Liver (tissue), 9 donors: ENCODE data around the gene EIF2B1. TPM values are rescaled to one million over a fixed set of nuclear protein-coding genes. Genes with fewer than 3 reads are reported as not detected.

ENCODE experiments used
- DNase-seq: peaks from one replicate; pipeline ENCODE4 v3.0.0-alpha.2; 2017; ENCODE audit warnings: low spot score
- H3K27ac ChIP-seq, 2 donors: one replicate each; pipeline ENCODE4 v1.7.0; 2013; ENCODE audit warnings: inconsistent platforms in 2 of 2, low read length in 2 of 2, control low read depth in 1 of 2, low read depth in 1 of 2, mild to moderate bottlenecking in 1 of 2
- H3K27me3 ChIP-seq, 4 donors: one replicate each; pipeline versions ENCODE4 v1.6.1 to v1.7.0; 2013; ENCODE audit warnings: low read length in 3 of 4, inconsistent platforms in 1 of 4, mild to moderate bottlenecking in 1 of 4, moderate library complexity in 1 of 4; ENCODE audit not compliant: control insufficient read depth in 4 of 4, insufficient read depth in 4 of 4
- H3K36me3 ChIP-seq, 4 donors: one replicate each; pipeline versions ENCODE4 v1.6.1 to v1.7.0; 2013; ENCODE audit warnings: low read length in 3 of 4, mild to moderate bottlenecking in 3 of 4, low read depth in 1 of 4, moderate library complexity in 1 of 4; ENCODE audit not compliant: control insufficient read depth in 4 of 4, insufficient read depth in 3 of 4
- H3K4me1 ChIP-seq, 4 donors: one replicate each; pipeline versions ENCODE4 v1.6.1 to v1.7.0; 2013; ENCODE audit warnings: low read length in 3 of 4, mild to moderate bottlenecking in 3 of 4, moderate library complexity in 1 of 4; ENCODE audit not compliant: control insufficient read depth in 4 of 4, insufficient read depth in 4 of 4
- H3K4me3 ChIP-seq, 3 donors: one replicate each; pipeline versions ENCODE4 v1.6.1 to v1.7.0; 2013; ENCODE audit warnings: low read length in 3 of 3, control low read depth in 1 of 3, low read depth in 1 of 3, mild to moderate bottlenecking in 1 of 3
- H3K9ac ChIP-seq, 2 donors: one replicate each; pipeline ENCODE4 v1.7.0; 2013; ENCODE audit warnings: low read length in 2 of 2, mild to moderate bottlenecking in 2 of 2, moderate library complexity in 2 of 2, control low read depth in 1 of 2, low read depth in 1 of 2
- H3K9me3 ChIP-seq, 4 donors: one replicate each; pipeline versions ENCODE4 v1.6.1 to v1.7.0; 2013; ENCODE audit warnings: low read length in 3 of 4; ENCODE audit not compliant: control insufficient read depth in 4 of 4
- EGR1 ChIP-seq, 2 donors: IDR thresholded peaks; 2 replicates each; pipeline ENCODE4 v1.6.1; 2016 to 2018; ENCODE audit warnings: antibody characterized with exemption in 2 of 2, low read depth in 2 of 2
- FOXA1 ChIP-seq: IDR thresholded peaks from 2 replicates; pipeline ENCODE4 v1.6.1; 2016; ENCODE audit warnings: antibody characterized with exemption
- FOXA2 ChIP-seq: IDR thresholded peaks from 2 replicates; pipeline ENCODE4 v1.6.1; 2016; ENCODE audit warnings: antibody characterized with exemption
- GABPA ChIP-seq, 2 donors: IDR thresholded peaks in 1 of 2; conservative IDR thresholded peaks in 1 of 2; 2 replicates each; pipeline ENCODE4 v1.6.1; 2016; ENCODE audit warnings: antibody characterized with exemption in 2 of 2, mild to moderate bottlenecking in 1 of 2, moderate library complexity in 1 of 2
- HNF4A ChIP-seq, 2 donors: conservative IDR thresholded peaks; 2 replicates each; pipeline ENCODE4 v1.6.1; 2016; ENCODE audit warnings: antibody characterized with exemption in 2 of 2, mild to moderate bottlenecking in 2 of 2
- HNF4G ChIP-seq: IDR thresholded peaks from 2 replicates; pipeline ENCODE4 v1.6.1; 2016; ENCODE audit warnings: antibody characterized with exemption
- JUND ChIP-seq, 2 donors: IDR thresholded peaks; 2 replicates each; pipeline ENCODE4 v1.6.1; 2016; ENCODE audit warnings: antibody characterized with exemption in 2 of 2
- NR2F2 ChIP-seq: IDR thresholded peaks from 2 replicates; pipeline ENCODE4 v1.6.1; 2016; ENCODE audit warnings: antibody characterized with exemption
- RAD21 ChIP-seq, 2 donors: IDR thresholded peaks; 2 replicates each; pipeline ENCODE4 v1.6.1; 2016; ENCODE audit warnings: antibody characterized with exemption in 2 of 2, mild to moderate bottlenecking in 2 of 2
- RXRA ChIP-seq, 2 donors: IDR thresholded peaks; 2 replicates each; pipeline ENCODE4 v1.6.1; 2017 to 2018; ENCODE audit warnings: antibody characterized with exemption in 2 of 2, mild to moderate bottlenecking in 1 of 2
- SP1 ChIP-seq: IDR thresholded peaks from 2 replicates; pipeline ENCODE4 v1.6.1; 2018; ENCODE audit warnings: antibody characterized with exemption, mild to moderate bottlenecking
- TAF1 ChIP-seq: conservative IDR thresholded peaks from 2 replicates; pipeline ENCODE4 v1.6.1; 2016; ENCODE audit warnings: antibody characterized with exemption, mild to moderate bottlenecking
- YY1 ChIP-seq: IDR thresholded peaks from 2 replicates; pipeline ENCODE4 v1.6.1; 2016; ENCODE audit warnings: antibody characterized with exemption, mild to moderate bottlenecking
- WGBS: extraction: QIAGEN DNeasy Blood & Tissue Kit; methylation state at CpG from one replicate; pipeline ENCODE4 v1.1.7; 2013; 5-methylcytosine and 5-hydroxymethylcytosine counted together
- polyA plus RNA-seq, 2 donors: library from polyadenylated mRNA; stranded (reverse) in 1 of 2; unstranded in 1 of 2; fragments of 200-250 nt in 1 of 2; fragments of >200 nt in 1 of 2; fragmentation: Nextera tagmentation in 1 of 2; extraction: Ambion mirVana in 1 of 2; gene quantifications; one replicate each; pipeline versions ENCODE4 v1.2.1 to v1.2.3, GENCODE V29; 2013 to 2015
- total RNA-seq, 2 donors: library from RNA; depleted of rRNA; stranded (reverse); fragments of >200 nt; gene quantifications; one replicate each; pipeline ENCODE4 v1.2.3, GENCODE V29; 2014
- TF ChIP-seq, protein P1 (sequence below): IDR thresholded peaks from 2 replicates; pipeline ENCODE4 v1.6.1; 2016; ENCODE audit warnings: antibody characterized with exemption
- TF ChIP-seq, protein P2 (sequence below): fragments of 150-350 bp; IDR thresholded peaks from 2 replicates; pipeline ENCODE4 v1.5.1; 2017; ENCODE audit warnings: improper control_type of control experiment, low read depth, low read length; ENCODE audit not compliant: missing input control
- TF ChIP-seq, protein P3 (sequence below): IDR thresholded peaks from 2 replicates; pipeline ENCODE4 v1.6.1; 2016; ENCODE audit warnings: antibody characterized with exemption, mild to moderate bottlenecking
- TF ChIP-seq, protein P4 (sequence below): IDR thresholded peaks from 2 replicates; pipeline ENCODE4 v1.6.1; 2016; ENCODE audit warnings: antibody characterized with exemption
- donor health status: healthy.
- donor health status: healthy.
- donor health status: healthy.
- donor health status: healthy.
- donor health status: healthy.

EIF2B1 gene
- total and polyA plus RNA-seq, 4 donors = 14.0 to 34.5 (median 17.1) TPM

DNA sequence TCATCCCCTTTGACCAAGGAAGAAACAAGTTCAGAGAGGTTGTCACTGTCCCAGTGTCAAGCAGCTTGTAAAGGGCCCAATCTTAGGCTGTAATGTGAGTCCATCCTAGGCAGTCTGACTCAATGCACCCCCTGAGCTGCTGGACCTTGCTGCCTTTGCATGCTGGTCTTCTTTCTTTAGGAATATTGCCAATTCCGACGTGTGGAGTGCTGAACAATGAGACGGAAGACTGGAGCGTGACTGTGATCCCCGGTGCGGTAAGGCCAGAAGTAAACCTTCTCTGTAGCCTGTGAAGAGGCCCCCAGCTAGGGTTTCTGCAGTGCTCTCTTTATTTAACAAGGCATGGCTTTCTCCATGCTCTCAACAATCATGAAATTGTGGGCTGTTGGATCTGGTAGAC is 38.4 kb upstream of the EIF2B1 start:
- peaks cover 0 to 2% (median 0%) of the 10 kb centered on the region in 4 donors for H3K36me3 ChIP-seq
- DNase-seq = no peak
- H3K9ac ChIP-seq = no peak overlapping the region
- H3K27me3 ChIP-seq = no peaks in the 10 kb centered on the region
- no peak overlapping the region for H3K4me3 ChIP-seq
- WGBS = 91% methylated on average over 6 of the region's 6 CpGs
- TF ChIP-seq, protein P1, sequence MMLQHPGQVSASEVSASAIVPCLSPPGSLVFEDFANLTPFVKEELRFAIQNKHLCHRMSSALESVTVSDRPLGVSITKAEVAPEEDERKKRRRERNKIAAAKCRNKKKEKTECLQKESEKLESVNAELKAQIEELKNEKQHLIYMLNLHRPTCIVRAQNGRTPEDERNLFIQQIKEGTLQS = no peak
- TF ChIP-seq GABPA (IDR thresholded peaks at IDR 0.05 in 1 of 2, conservative IDR thresholded peaks at IDR 0.05 in 1 of 2) (no peak), JUND (IDR thresholded peaks at IDR 0.05) (no peak), HNF4A (conservative IDR thresholded peaks at IDR 0.05) (no peak), RXRA (IDR thresholded peaks at IDR 0.05) (no peak)
- TF ChIP-seq, protein P2, sequence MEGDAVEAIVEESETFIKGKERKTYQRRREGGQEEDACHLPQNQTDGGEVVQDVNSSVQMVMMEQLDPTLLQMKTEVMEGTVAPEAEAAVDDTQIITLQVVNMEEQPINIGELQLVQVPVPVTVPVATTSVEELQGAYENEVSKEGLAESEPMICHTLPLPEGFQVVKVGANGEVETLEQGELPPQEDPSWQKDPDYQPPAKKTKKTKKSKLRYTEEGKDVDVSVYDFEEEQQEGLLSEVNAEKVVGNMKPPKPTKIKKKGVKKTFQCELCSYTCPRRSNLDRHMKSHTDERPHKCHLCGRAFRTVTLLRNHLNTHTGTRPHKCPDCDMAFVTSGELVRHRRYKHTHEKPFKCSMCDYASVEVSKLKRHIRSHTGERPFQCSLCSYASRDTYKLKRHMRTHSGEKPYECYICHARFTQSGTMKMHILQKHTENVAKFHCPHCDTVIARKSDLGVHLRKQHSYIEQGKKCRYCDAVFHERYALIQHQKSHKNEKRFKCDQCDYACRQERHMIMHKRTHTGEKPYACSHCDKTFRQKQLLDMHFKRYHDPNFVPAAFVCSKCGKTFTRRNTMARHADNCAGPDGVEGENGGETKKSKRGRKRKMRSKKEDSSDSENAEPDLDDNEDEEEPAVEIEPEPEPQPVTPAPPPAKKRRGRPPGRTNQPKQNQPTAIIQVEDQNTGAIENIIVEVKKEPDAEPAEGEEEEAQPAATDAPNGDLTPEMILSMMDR = no peak
- no peaks in the 10 kb centered on the region for H3K9me3 ChIP-seq
- no peak overlapping the region for H3K27ac ChIP-seq
- H3K4me1 ChIP-seq = peaks cover 2 to 15% (median 10%) of the 10 kb centered on the region in 4 donors

DNA sequence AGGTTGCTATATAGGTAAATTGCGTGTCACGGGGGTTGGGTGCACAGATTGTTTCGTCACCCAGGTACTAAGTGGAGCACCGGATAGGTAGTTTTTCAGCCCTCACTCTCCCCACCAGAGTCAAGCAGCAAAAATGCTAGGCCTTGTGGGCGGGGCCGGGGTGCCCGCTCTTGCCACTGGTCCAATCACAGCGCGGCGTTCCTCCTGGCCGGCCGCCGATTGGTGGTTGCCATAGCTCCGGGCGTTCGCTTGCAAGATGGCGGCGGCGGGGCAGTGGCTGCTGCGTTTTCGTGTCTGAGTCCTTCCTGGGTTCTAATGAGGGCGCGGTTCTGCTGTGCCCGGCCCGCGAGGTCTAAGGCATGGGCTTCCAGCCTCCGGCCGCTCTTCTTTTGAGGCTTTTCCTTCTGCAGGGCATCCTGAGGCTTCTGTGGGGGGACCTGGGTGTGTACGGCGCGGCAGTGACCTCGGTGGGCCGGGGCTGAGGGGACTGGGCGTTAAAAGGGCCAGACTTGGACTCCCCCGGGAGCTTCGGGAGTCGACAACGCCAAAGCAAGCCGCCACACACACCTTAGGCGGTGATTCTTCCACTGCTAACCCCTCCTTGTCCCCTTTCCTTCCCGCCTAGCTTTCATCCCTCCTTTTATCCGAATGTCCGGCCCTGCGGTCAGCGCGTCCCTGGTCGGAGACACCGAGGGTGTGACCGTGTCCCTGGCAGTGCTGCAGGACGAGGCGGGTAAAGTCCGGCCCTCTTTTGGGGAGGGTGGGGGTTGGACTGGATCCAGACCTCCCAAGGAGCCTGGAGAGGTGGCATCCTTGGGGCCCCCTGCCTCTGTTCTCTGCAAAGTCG is 37.6 kb upstream of the EIF2B1 start, which contains the start of gene TCTN2:
TCTN2 (plus strand) TSS at position 232 of the 847 bp plus-strand sequence; CDS start at position 360, 128 bp downstream.
- Histone ChIP-seq H3K27me3 (no peaks in the 10 kb centered on the region), H3K9me3 (no peaks in the 10 kb centered on the region), H3K36me3 (peaks cover 0 to 2% (median 0%) of the 10 kb centered on the region in 4 donors), H3K27ac (no peak within 1 kb of the TSS), H3K4me1 (peaks cover 2 to 15% (median 10%) of the 10 kb centered on the region in 4 donors), H3K9ac (peak within 1 kb of the TSS in 1 of 2 donors; percentile 37), H3K4me3 (peak within 1 kb of the TSS; percentile 65 to 89 (median 75))
- peak; percentile 98 for TF ChIP-seq YY1
- TF ChIP-seq FOXA2 = no peak
- peak; percentile 94 for DNase-seq
- 3% methylated on average over 53 of the region's 53 CpGs for WGBS

DNA sequence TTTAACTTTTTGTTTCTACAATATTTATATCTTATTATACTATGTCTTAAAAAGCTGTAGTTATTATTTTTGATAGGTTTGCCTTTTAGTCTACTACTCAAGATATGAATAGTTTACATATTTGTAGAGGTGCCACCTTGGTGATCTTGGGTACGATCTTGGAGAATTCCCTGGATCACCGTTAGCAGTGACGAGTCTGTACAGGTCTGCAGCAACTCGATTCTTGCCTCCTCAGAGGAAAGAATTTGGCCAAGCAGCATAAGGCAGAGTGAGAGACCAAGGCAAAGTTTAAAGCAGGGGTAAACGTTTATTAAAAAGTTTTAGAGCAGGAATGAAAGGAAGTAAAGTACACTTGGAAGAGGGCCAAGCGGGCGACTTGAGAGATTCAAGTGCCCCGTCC is 34.3 kb upstream of the EIF2B1 start:
- DNase-seq = no peak
- 81% methylated on average over 8 of the region's 8 CpGs for WGBS
- Histone ChIP-seq H3K27ac (no peak overlapping the region), H3K4me1 (peaks cover 2 to 15% (median 10%) of the 10 kb centered on the region in 4 donors), H3K9me3 (no peaks in the 10 kb centered on the region), H3K9ac (no peak overlapping the region), H3K4me3 (no peak overlapping the region), H3K27me3 (no peaks in the 10 kb centered on the region), H3K36me3 (peaks cover 0 to 5% (median 3%) of the 10 kb centered on the region in 4 donors)
- TF ChIP-seq, protein P3, sequence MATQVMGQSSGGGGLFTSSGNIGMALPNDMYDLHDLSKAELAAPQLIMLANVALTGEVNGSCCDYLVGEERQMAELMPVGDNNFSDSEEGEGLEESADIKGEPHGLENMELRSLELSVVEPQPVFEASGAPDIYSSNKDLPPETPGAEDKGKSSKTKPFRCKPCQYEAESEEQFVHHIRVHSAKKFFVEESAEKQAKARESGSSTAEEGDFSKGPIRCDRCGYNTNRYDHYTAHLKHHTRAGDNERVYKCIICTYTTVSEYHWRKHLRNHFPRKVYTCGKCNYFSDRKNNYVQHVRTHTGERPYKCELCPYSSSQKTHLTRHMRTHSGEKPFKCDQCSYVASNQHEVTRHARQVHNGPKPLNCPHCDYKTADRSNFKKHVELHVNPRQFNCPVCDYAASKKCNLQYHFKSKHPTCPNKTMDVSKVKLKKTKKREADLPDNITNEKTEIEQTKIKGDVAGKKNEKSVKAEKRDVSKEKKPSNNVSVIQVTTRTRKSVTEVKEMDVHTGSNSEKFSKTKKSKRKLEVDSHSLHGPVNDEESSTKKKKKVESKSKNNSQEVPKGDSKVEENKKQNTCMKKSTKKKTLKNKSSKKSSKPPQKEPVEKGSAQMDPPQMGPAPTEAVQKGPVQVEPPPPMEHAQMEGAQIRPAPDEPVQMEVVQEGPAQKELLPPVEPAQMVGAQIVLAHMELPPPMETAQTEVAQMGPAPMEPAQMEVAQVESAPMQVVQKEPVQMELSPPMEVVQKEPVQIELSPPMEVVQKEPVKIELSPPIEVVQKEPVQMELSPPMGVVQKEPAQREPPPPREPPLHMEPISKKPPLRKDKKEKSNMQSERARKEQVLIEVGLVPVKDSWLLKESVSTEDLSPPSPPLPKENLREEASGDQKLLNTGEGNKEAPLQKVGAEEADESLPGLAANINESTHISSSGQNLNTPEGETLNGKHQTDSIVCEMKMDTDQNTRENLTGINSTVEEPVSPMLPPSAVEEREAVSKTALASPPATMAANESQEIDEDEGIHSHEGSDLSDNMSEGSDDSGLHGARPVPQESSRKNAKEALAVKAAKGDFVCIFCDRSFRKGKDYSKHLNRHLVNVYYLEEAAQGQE = no peak
- TF ChIP-seq SP1 (no peak), FOXA2 (no peak), HNF4A (conservative IDR thresholded peaks at IDR 0.05) (no peak), HNF4G (no peak), EGR1 (IDR thresholded peaks at IDR 0.05; ENCODE audit: low read depth in 2 of 2) (no peak), GABPA (IDR thresholded peaks at IDR 0.05 in 1 of 2, conservative IDR thresholded peaks at IDR 0.05 in 1 of 2) (no peak), RAD21 (IDR thresholded peaks at IDR 0.05) (no peak), NR2F2 (no peak), RXRA (IDR thresholded peaks at IDR 0.05) (no peak), TAF1 (no peak), YY1 (no peak), FOXA1 (no peak), JUND (IDR thresholded peaks at IDR 0.05) (no peak)
- TF ChIP-seq, protein P1 = no peak
- TF ChIP-seq, protein P4, sequence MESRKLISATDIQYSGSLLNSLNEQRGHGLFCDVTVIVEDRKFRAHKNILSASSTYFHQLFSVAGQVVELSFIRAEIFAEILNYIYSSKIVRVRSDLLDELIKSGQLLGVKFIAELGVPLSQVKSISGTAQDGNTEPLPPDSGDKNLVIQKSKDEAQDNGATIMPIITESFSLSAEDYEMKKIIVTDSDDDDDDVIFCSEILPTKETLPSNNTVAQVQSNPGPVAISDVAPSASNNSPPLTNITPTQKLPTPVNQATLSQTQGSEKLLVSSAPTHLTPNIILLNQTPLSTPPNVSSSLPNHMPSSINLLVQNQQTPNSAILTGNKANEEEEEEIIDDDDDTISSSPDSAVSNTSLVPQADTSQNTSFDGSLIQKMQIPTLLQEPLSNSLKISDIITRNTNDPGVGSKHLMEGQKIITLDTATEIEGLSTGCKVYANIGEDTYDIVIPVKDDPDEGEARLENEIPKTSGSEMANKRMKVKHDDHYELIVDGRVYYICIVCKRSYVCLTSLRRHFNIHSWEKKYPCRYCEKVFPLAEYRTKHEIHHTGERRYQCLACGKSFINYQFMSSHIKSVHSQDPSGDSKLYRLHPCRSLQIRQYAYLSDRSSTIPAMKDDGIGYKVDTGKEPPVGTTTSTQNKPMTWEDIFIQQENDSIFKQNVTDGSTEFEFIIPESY = no peak
